GM21390 (cell line): Measurements from ENCODE around the gene KLC1.
"Not testable (repeated sequence)": the region's sequence is repeated elsewhere in the genome, so short reads cannot be mapped to it uniquely, and the experiment has no call there.

Experiments used
- ATAC-seq: cut with Tn5 transposase; IDR thresholded peaks from one replicate; pipeline ENCODE4 v1.9.1; 2021; ENCODE audit not compliant: unreplicated experiment

KLC1 gene

DNA sequence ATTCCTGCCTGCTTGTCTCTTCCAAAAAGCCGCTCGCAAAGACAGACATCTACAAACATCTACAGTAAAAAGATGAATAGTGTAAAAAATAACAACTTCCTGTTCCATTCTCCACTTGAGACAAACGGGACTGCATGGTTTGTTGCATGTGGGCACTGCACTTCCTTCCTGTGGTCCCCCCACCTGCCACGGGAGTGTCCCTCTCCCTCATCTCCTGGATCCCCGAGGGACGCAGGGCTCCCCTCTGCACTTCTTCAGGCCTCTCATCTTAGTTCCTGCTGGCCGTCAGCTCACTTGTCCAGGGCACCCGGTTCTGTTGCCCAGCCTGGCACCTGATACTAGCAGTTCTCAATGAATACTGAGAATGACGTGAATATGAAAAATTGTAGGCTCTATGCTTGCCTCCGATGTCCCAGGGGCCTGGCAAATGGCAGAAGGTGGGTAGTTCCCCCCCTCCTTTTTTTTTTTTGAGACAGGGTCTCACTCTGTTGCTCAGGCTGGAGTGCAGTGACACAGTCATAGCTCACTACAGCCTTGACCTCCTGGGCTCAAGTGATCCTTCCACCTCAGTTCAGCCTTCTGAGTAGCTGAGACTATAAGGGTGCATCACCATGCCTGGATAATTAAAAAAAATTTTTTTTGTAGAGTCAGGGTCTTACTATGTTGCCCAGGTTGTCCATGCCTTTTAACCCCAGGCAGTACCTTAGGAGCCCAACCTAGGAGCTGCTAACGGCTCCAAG is 3.5 kb upstream of the KLC1 start:
- no peak for ATAC-seq

DNA sequence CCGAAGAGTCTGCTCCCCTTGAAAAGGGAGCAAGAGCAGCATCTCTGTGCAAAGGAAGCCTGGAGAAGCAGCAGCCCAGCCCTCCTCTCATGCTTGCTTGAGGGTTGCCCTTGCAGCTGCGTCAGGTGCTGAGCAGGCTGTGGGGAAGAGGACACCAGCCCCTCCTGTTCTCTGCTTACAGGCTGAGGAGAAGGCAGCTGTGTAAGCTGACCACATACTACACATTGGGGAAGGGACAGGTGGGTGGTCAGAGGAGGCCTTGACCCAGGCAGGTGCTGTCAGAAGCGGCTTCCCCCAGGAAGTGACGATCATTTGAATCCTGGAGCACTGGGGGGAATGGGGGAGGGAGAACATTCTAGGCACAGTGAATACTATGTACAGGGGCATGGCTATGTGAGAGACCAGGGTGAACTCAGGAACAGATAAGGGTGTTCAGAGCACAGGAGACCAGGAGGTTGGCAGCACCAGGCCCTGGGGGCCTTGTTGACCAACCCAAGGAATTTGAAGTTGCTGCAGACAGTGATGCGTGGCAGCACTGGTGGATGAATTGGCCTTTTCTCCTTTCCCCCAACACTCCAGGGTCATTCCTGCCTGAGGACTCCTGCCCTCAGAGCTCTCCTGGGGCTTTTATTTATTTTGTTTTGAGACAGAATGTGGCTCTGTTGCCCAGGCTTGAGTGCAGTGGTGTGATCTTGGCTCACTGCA is 2.7 kb upstream of the KLC1 start:
- no peak for ATAC-seq

- no peak for ATAC-seq
These were observed 1.7 kb upstream of the KLC1 start for GRCh38 chr14:103627073-103628025.

GRCh38 chr14:103628221-103628683 is 759 bp upstream of the KLC1 start:
- peak; percentile 8 for ATAC-seq

GRCh38 chr14:103629503-103630121 is 601 bp downstream of the KLC1 start:
- ATAC-seq: peak; percentile 22

GRCh38 chr14:103630364-103631108 is 1.5 kb downstream of the KLC1 start:
- ATAC-seq: no peak

DNA sequence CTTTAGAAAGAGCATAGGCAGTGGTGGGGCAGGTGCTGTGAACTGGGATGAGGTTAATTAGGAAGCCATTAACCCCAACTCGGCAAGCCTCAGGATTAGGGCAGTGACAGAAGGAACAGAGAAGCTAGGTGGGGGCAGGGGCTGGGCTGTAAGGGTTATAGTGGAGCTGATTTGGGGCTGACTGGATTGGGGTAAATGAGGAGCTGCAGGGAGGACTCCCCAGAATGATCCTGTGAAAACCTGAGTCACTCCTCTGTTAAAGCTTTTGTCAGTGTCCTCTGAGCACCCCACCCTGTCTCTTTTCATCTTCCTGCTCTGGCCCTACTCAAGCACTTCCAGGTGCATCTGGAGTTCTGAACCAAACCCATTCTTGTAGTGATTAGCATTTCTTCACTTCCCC is 4.4 kb downstream of the KLC1 start:
- no peak for ATAC-seq

- no peak for ATAC-seq
These were observed 5.1 kb downstream of the KLC1 start for GRCh38 chr14:103634156-103634555.

DNA sequence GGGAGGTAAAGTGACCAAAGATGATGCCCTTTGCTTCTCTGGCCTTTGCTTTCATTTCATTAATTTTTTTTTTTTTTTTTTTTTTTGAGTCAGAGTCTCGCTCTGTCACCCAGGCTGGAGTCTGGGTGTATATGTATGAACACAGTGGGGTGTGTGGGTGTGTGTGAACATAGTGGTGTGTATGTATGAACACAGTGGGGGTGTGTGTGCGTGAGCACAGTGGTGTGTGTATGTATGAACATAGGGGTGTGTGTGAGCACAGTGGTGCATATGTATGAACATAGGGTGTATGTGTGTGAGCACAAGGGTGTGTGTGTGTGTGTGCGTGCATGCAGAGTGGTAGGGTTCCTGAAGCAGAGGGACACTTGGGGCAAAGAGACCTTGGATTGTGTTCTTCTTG is 9.6 kb downstream of the KLC1 start:
- no peak for ATAC-seq

DNA sequence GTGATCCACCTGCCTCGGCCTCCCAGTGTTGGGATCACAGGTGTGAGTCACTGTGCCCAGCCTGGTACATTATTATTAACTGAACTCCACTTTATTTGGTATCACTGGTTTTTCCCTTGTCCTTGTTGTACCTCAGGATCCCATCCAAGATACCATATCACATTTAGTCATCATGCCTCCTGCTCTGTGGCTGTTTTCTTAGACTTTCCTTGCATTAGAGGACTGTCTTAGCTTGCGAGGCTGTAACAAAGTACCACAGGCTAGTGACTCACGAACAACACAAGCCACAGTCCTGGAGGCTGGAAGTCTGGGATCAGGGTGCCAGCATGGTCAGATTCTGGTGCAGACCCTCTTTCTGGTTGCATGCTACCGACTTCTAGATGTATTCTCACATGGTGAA is 12.2 kb downstream of the KLC1 start:
- no peak for ATAC-seq

- ATAC-seq: no peak
These were observed 17.2 kb downstream of the KLC1 start for GRCh38 chr14:103646189-103646588.

GRCh38 chr14:103649001-103649400 is 20.0 kb downstream of the KLC1 start:
- ATAC-seq: no peak

- no peak for ATAC-seq
These were observed 21.2 kb downstream of the KLC1 start for GRCh38 chr14:103650213-103650612.

DNA sequence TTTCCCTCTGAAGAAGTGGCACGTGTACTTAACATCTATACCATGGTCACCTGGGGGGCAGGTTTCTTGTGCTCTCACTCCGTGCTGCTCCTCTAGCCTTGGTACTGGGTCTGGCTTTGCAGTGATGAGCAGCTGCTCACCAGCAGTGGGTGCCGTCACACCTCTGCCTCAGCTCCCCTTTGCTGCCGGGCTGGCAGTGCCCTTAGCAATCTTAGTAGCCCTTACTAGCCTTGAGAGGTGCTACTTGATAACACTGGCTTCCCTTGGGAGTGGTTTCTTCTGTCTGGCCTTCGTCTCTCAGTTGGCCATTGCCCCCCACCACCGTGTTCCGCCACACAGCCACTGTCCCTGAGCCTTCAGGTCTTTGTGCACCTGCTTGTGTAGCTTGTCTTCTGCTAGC is 22.6 kb downstream of the KLC1 start:
- ATAC-seq: no peak

DNA sequence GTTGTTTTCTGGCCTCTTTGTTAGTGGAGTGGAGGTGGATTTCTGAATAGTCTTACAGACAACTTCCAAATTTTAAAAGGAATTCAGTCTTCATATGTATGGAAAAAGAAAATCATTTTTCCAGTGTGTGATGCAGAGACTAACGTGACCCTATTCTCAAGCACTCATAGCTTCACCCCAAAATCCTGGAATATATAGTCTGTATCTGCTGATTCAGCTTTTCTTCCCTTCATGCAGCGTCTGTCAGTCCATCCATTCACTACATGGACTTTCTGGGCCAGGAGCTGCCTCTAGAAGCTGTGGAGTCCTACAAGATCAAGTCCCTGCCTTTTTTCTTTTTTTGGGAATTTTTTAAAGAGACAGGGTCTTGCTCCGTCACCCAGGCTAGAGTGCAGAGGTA is 23.8 kb downstream of the KLC1 start:
- ATAC-seq: no peak

DNA sequence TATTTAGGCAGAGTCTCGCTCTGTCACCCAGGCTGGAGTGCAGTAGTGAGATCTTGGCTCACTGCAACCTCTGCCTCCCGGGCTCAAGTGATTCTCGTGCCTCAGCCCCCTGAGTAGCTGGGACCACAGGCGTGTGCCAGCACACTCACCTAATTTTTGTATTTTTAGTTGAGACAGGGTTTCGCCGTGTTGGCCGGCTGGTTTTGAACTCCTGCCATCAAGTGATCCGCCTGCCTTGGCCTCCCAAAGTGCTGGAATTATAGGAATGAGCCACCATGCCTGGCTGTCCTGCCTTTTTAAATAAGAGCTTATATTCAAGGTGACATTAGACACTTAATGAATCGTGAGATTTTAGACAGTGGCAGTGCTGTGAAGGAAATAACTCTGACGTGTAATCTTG is 24.3 kb downstream of the KLC1 start:
- ATAC-seq: not testable (repeated sequence)

- no peak for ATAC-seq
These were observed 24.8 kb downstream of the KLC1 start for GRCh38 chr14:103653805-103654204.

- no peak for ATAC-seq
These were observed 25.6 kb downstream of the KLC1 start for GRCh38 chr14:103654619-103655018.

DNA sequence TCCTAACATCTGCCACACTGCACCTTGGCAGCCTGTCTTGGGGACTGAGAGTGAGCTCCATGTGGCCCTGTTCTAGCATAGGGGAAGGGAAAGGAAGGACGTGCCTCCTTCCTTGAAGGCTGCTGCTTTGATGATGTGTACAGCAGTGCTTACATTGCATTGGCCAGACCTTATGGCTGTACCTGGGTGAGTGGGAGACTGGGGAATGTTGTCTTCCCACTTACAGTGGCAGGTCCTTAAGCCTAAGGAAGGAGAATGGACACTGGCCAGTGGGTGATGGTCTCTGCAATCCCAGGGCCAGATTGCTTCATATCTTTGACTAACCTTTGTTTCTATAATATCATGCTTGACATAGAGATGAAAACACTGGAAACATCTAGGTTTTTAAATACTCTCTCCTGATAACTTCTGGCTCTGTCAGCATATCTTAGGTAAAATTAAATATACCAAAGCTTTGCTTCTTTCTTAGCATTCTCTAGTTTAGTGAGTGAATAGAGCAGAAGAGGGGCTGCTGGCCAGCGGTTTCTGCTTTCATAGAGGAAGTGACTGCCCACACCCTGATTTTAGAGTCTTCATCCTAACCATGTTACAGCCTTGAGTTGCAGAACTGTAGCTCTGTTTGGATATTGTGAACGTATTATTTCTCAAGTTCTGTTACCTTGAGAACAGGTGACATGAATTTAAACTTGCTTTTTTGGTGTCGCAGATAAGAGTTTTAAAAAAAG is 27.2 kb downstream of the KLC1 start:
- ATAC-seq: no peak

- no peak for ATAC-seq
These were observed 27.7 kb downstream of the KLC1 start for GRCh38 chr14:103656756-103657133.
